AG08395 (cell line): ENCODE data around the gene CDC42BPA.

Experiments
- DNase-seq: peaks from one replicate; pipeline ENCODE4 v3.0.0; 2012; ENCODE audit warnings: mixed read lengths, low spot score

The CDC42BPA gene

DNA sequence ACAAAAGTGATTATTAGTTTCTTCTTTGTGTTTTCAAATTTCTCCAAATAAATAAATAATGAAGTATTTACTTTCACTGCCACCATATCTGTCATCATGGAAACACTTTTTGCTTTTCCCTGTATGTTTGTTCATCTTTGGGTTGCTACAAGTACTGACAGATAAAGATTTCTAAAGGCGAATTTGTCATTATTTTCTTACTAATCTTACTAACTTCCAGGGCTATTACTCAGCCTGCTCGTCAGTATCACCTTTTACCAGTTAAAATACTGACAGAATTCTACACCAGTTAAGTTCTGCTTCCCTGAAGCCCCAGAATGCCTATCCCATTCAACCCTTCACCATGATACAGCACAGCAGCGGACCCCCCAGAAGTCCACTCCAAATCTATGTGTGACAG lies 106.1 kb downstream of the CDC42BPA start:
- DNase-seq = no peak

GRCh38 chr1:227210604-227211003 lies 107.7 kb downstream of the CDC42BPA start:
- DNase-seq = no peak

GRCh38 chr1:227197064-227197463 lies 121.2 kb downstream of the CDC42BPA start:
- no peak for DNase-seq

- DNase-seq = peak; percentile 92
Measured at GRCh38 chr1:227192163-227192562, 126.1 kb downstream of the CDC42BPA start.

GRCh38 chr1:227191607-227192006 lies 126.7 kb downstream of the CDC42BPA start:
- DNase-seq = no peak

GRCh38 chr1:227190321-227190720 lies 128.0 kb downstream of the CDC42BPA start:
- no peak for DNase-seq

GRCh38 chr1:227185291-227185690 lies 133.0 kb downstream of the CDC42BPA start:
- DNase-seq = no peak

DNA sequence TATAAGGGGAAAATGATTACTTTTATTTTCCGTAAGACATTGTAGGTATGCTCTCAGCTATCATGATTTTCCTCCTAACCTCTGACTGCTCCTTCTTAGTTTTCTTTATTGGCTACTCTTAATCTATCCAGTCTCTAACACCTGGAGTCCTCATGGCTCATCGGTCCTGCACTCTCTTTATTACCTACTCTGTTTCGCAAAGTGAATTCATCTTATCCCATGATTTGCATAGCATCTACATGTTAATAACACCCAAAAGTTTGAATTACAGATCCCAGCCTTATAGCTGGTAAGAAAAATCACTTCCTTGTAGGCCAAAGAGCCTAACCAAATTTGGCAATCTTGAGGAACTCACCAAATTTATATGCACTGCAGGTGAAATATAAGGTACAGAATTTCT lies 136.3 kb downstream of the CDC42BPA start:
- DNase-seq = no peak

DNA sequence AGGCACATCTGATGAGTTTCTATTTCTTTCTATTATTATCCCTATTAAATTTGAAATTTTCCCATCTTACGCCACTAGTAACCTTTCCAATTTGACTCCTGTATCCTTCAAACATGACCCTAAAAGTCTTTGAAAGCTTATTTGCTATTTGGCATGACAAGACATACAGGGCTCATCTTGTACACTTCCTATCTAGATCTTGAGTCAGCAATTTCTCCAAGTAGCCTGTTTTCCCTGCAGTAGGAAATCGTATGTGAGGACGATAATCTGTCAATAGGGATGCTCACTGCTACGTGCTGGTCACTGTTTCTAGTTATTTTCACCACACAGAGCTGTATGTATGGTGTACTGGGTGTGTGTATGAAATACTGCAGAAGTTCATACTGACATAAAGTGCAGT lies 142.7 kb downstream of the CDC42BPA start:
- no peak for DNase-seq

- peak; percentile 21 for DNase-seq
Measured at GRCh38 chr1:227174164-227174563, 144.1 kb downstream of the CDC42BPA start.

DNA sequence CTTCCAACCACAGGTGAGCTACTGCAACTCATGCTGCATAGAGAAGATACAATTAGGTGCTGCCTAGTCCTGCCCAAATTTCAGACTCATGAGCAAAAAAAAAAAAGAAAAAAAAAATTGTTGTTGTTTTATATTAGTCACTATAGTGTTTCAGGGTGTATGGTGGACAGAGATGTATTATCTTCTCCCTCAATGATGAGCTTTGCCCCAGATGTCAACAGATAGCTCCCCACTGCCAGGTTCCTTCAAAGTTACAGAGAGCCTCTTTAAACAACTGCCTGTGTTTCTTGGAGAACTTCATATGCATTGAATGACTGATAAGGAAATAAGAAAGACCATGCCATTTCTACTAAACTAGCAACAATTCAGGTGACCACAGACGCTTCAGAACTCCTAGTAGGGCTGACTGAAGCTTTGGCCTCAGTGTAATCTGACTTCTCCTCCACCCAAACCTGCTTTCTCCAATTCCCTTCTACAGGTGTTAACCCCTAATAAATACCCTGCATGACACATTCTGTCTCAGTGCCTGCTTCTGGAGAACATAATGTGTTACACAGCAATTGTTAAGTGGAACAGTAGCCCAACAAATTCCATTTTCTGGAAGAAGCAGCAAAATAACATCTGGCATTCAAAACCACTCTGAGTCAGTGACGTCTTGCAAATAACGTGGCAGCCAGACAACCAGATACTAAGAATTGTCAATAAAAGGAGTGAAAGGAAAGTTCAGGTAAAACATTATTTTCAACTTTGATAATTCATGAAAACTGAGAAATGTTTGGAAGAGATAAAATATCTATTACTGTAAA lies 147.7 kb downstream of the CDC42BPA start:
- peak; percentile 63 for DNase-seq

DNA sequence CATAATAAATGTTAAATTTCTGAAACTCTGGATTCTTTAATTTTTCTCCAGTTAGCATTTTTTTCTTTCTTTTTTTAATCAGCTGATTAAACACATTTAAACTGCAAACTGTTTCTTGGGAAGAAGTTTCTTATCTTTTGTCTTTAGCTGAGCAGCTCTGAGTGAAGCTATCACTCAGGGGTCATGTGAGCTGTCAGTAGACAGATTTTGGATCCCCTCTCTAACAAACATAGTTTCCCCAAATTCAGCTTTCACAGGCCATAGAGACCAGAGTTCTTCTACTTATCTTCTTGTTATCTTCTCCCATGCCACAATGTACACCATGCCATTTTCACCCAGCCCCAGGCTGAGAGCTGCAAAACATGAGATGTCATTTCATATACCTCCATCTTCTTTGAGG lies 148.9 kb downstream of the CDC42BPA start:
- DNase-seq = no peak

- no peak for DNase-seq
Measured at GRCh38 chr1:227167276-227168101, 150.8 kb downstream of the CDC42BPA start.

DNA sequence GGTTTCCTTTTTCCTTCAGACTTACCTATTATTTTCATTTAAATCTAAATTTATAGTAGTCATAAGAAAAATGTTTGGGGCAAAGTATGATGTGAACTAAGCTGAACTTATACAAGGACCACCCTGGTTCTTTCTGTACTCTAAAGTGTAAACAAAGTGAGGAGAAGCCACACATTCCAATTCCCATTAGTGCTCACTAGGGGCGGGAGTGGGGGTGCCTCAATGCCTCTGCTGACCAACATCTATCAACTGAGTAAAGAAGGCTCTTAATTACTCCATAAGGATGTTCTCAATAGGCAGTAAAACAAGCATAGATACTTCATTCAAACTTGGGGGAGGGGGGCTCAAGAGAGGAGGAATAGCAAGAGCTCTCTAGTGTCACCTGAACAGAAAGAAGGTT lies 151.7 kb downstream of the CDC42BPA start:
- no peak for DNase-seq

GRCh38 chr1:227161470-227161869 lies 156.8 kb downstream of the CDC42BPA start:
- no peak for DNase-seq

- peak; percentile 6 for DNase-seq
Measured at GRCh38 chr1:227156520-227156919, 161.8 kb downstream of the CDC42BPA start.

DNA sequence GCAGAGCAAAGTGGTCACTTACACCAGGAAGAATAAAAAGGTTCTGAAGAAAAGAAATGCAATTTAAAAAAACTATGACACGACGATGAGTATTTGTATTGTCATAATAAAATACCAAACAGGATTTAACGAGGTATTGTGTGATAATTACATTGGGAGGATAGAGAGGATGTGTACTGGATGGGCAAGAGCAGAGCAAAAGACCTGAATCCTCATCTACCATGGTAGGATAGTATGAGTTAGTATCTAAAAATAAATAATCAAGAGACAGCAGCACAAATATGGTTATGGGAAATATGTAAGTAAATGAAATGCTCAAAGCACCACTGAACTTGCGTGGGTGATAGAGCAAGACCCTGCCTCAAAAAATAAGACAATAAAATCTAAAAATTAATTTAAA lies 162.6 kb downstream of the CDC42BPA start:
- no peak for DNase-seq

- no peak for DNase-seq
Measured at GRCh38 chr1:227155004-227155403, 163.3 kb downstream of the CDC42BPA start.

- DNase-seq = no peak
Measured at GRCh38 chr1:227152525-227152924, 165.8 kb downstream of the CDC42BPA start.

DNA sequence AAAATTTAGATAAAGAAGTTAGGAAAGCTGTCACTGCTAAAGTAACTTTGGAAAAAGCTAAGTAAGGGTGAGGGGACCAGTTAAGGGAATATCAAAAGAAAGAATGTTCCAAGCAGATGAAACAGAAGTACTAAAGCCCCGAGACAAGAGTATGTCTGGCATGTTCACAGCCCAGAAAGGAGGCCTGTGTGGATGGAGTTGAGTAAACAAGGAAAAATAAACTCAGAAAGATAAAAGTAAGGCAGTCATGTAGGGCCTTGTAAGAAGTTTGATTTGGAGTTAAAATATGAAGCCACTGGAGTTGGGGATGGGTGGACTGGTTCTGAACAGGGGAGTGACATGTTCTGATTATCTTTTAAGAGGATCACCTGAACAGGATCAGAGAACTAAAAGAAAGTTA lies 177.9 kb downstream of the CDC42BPA start:
- no peak for DNase-seq

GRCh38 chr1:227136210-227136820 lies 182.0 kb downstream of the CDC42BPA start:
- no peak for DNase-seq

- no peak for DNase-seq
Measured at GRCh38 chr1:227134686-227135314, 183.5 kb downstream of the CDC42BPA start.
